IMR-90 (cell line): ENCODE data around the gene CTNNA2. TPM values are rescaled to one million over a fixed set of nuclear protein-coding genes. Genes with fewer than 3 reads are reported as not detected.
A peak's percentile ranks its signal among the peaks of the same experiment; 100 is the strongest.

Experiments used
- ATAC-seq: fragments of 200-7000 bp; cut with Tn5 transposase; 2 replicates; pipeline ENCODE4 v1.9.1; 2020; ENCODE audit warnings: low read depth, mild to moderate bottlenecking, moderate library complexity
- BruUV-seq: library from RNA; stranded (reverse); fragments of 400-500 nt; replicated peaks from 2 replicates; lab custom pipeline; 2021; lab: Mats Ljungman, UMichigan
- CTCF ChIA-PET: fragments of 300-600 bp; formaldehyde crosslinking; extraction: SDS; loops from one replicate; lab custom pipeline; 2021; ENCODE audit warnings: antibody characterized with exemption; lab: Yijun Ruan, JAX
- POLR2A ChIA-PET: fragments of 300-600 bp; sonication (Branson Sonifier 250); formaldehyde crosslinking; loops from one replicate; lab custom pipeline; 2022; ENCODE audit warnings: antibody characterized with exemption; ENCODE audit not compliant: unreplicated experiment; lab: Charles Lee
- DNase-seq: peaks from one replicate; pipeline ENCODE4 v3.0.0; 2013
- H2AFZ ChIP-seq: replicated peaks from 2 replicates; pipeline ENCODE3; 2013; ENCODE audit warnings: low read length, mild to moderate bottlenecking; ENCODE audit not compliant: poor library complexity
- H2AK5ac ChIP-seq: 2 replicates; pipeline ENCODE4 v1.6.1; 2013; ENCODE audit warnings: low read depth, low read length, inconsistent platforms
- H2AK9ac ChIP-seq: replicated peaks from 2 replicates; pipeline ENCODE3; 2013; ENCODE audit warnings: mild to moderate bottlenecking, low read depth, low read length, moderate library complexity; ENCODE audit not compliant: poor library complexity
- H2BK120ac ChIP-seq: 2 replicates; pipeline ENCODE4 v1.6.1; 2013; ENCODE audit warnings: low read depth, low read length, inconsistent platforms
- H2BK15ac ChIP-seq: 3 replicates; pipeline ENCODE4 v1.6.1; 2013; ENCODE audit warnings: low read depth, low read length, inconsistent platforms
- H2BK20ac ChIP-seq: 2 replicates; pipeline ENCODE4 v1.6.1; 2013; ENCODE audit warnings: low read depth, mild to moderate bottlenecking, inconsistent platforms, low read length, moderate library complexity
- H2BK5ac ChIP-seq: 2 replicates; pipeline ENCODE4 v1.6.1; 2013; ENCODE audit warnings: mild to moderate bottlenecking, low read depth, low read length, inconsistent platforms; ENCODE audit not compliant: poor library complexity, severe bottlenecking
- H3K14ac ChIP-seq: replicated peaks from 2 replicates; pipeline ENCODE4 v1.6.1; 2013; ENCODE audit warnings: low read depth, low read length, inconsistent platforms
- H3K18ac ChIP-seq: 2 replicates; pipeline ENCODE4 v1.6.1; 2013; ENCODE audit warnings: low read depth, low read length, control low read depth
- H3K23ac ChIP-seq: 2 replicates; pipeline ENCODE4 v1.6.1; 2013; ENCODE audit warnings: low read depth, low read length, inconsistent platforms
- H3K27ac ChIP-seq: 2 replicates; pipeline ENCODE4 v1.5.1; 2013; ENCODE audit warnings: mild to moderate bottlenecking, control low read depth, low read length; ENCODE audit not compliant: insufficient read depth
- H3K27me3 ChIP-seq: 2 replicates; pipeline ENCODE4 v1.6.1; 2013; ENCODE audit warnings: low read length; ENCODE audit not compliant: control insufficient read depth, insufficient read depth
- H3K36me3 ChIP-seq: 2 replicates; pipeline ENCODE4 v1.6.1; 2013; ENCODE audit warnings: low read length, mixed read lengths; ENCODE audit not compliant: control insufficient read depth, insufficient read depth
- H3K4ac ChIP-seq: 2 replicates; pipeline ENCODE4 v1.6.1; 2013; ENCODE audit warnings: low read depth, low read length, inconsistent platforms
- H3K4me1 ChIP-seq: 2 replicates; pipeline ENCODE4 v1.6.1; 2013; ENCODE audit warnings: low read length, mixed read lengths; ENCODE audit not compliant: control insufficient read depth, insufficient read depth
- H3K4me2 ChIP-seq: 2 replicates; pipeline ENCODE4 v1.6.1; 2013; ENCODE audit warnings: low read depth, mild to moderate bottlenecking, control low read depth, low read length, moderate library complexity
- H3K4me3 ChIP-seq: 2 replicates; pipeline ENCODE4 v1.5.1; 2013; ENCODE audit warnings: low read depth, mild to moderate bottlenecking, control low read depth, low read length, moderate library complexity; ENCODE audit not compliant: insufficient read depth
- H3K56ac ChIP-seq: 2 replicates; pipeline ENCODE4 v1.6.1; 2013; ENCODE audit warnings: low read length, inconsistent platforms; ENCODE audit not compliant: insufficient read depth; ENCODE audit errors: extremely low read depth
- H3K79me1 ChIP-seq, 2 experiments: 2 replicates each; pipeline ENCODE4 v1.6.1; 2013; ENCODE audit warnings: low read length in 2 of 2, inconsistent platforms in 1 of 2, low read depth in 1 of 2
- H3K9ac ChIP-seq: 2 replicates; pipeline ENCODE4 v1.6.1; 2013; ENCODE audit warnings: low read depth, low read length, control low read depth
- H3K9me1 ChIP-seq: 2 replicates; pipeline ENCODE4 v1.6.1; 2013; ENCODE audit warnings: low read length, inconsistent platforms; ENCODE audit not compliant: insufficient read depth
- H3K9me3 ChIP-seq: 2 replicates; pipeline ENCODE4 v1.6.1; 2013; ENCODE audit warnings: low read length; ENCODE audit not compliant: control insufficient read depth, insufficient read depth
- H4K20me1 ChIP-seq: 2 replicates; pipeline ENCODE4 v1.6.1; 2013; ENCODE audit warnings: low read length, inconsistent platforms; ENCODE audit not compliant: insufficient read depth
- H4K5ac ChIP-seq: 2 replicates; pipeline ENCODE4 v1.6.1; 2013; ENCODE audit warnings: mild to moderate bottlenecking, low read depth, low read length, control low read depth
- H4K8ac ChIP-seq, 2 experiments: 2 replicates each; pipeline ENCODE4 v1.6.1; 2013; ENCODE audit warnings: low read depth in 2 of 2, low read length in 2 of 2, control low read depth in 1 of 2, inconsistent platforms in 1 of 2
- H4K91ac ChIP-seq: 2 replicates; pipeline ENCODE4 v1.6.1; 2013; ENCODE audit warnings: low read depth, low read length, inconsistent platforms; ENCODE audit not compliant: insufficient read depth
- BHLHE40 ChIP-seq: fragments of 150-350 bp; IDR thresholded peaks from 2 replicates; pipeline ENCODE4 v1.6.1; 2016; ENCODE audit warnings: mild to moderate bottlenecking, low read depth, low read length
- WGBS, 2 experiments: methylation state at CpG; one replicate each; pipeline versions ENCODE4 v1.1.5 to v1.1.7; 2013; ENCODE audit warnings: missing lambda C conversion rate in 2 of 2; ENCODE audit not compliant: insufficient read length in 1 of 2; ENCODE audit errors: extremely low coverage in 2 of 2; 5-methylcytosine and 5-hydroxymethylcytosine counted together
- dilution Hi-C: fragments of 300-500 bp; cut with HindIII; formaldehyde crosslinking; loops from one replicate; pipeline ENCODE4 v1.14.3; 2018; ENCODE audit warnings: low sequenced_read_pairs; ENCODE audit not compliant: unreplicated experiment
- in situ Hi-C: fragments of 300-500 bp; cut with MboI; formaldehyde crosslinking; loops from 3 replicates; pipeline ENCODE4 v1.14.3; 2019; ENCODE audit warnings: low sequenced_read_pairs, inconsistent platforms, mixed read lengths
- intact Hi-C: fragments of 100-400 bp; cut with micrococcal nuclease; formaldehyde crosslinking; loops from 2 replicates; pipeline ENCODE4 v1.10.0; 2022
- polyA plus RNA-seq, 3 experiments: library from polyadenylated mRNA; depleted of rRNA; stranded (reverse); fragments of >200 nt; gene quantifications; 2 replicates each; pipeline ENCODE4 v1.2.3, GENCODE V29; 2012; ENCODE audit warnings: low replicate concordance in 1 of 3
- total RNA-seq: library from RNA; depleted of rRNA; stranded (reverse); fragments of >200 nt; gene quantifications from 2 replicates; pipeline ENCODE4 v1.2.3, GENCODE V29; 2012
- TF ChIP-seq, protein P1 (sequence below): fragments of 150-350 bp; IDR thresholded peaks from 2 replicates; pipeline ENCODE4 v1.6.1; 2017; ENCODE audit warnings: mild to moderate bottlenecking, antibody characterized with exemption, low read length, low read depth

Gene CTNNA2
- total and polyA plus RNA-seq, 2 of the 4 experiments (the other 2 are of a cell fraction), result not detected

DNA sequence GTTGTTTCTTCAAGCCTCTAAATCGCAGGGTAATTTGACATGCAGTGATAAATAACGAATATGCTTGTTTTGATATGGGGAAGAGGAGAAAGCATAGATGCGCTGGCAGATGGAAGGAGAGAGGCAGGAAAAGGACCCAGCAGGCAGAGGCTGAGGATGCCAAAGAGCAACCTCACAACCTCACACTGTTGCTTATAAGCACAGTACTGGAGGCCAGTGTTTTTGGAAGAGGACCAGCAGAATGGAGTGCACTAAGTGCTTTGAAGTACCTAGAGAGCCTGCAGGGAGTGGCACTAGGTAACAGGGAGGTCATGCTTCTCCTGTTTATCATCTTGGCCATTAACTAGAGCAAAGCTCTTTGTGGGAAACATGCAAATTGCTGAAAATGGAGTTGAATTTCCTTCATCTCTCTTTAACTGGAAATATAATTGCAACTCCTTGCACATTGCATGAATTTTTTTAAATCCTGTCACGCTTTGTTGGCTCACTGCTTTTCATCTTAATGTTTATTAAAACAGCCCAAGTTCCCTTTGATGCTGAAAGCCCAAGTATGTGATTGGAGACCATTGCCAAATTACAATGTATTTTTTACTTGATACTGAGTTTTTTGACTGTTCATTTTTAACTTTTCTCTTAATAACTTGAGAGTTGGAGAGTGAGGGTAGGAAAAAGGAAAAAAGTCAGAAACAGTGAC, 555.3 kb downstream of the CTNNA2 start:
- Histone ChIP-seq H3K36me3 (no peaks in the 10 kb centered on the region), H3K18ac (peak overlapping the region; percentile 89), H3K79me1 (no peaks in the 10 kb centered on the region), H3K9ac (peak overlapping the region; percentile 28; the same call in 1 of the 2 replicates), H3K4ac (peak overlapping the region; percentile 40; the same call in 1 of the 2 replicates), H2AK9ac (no peak overlapping the region), H4K20me1 (no peaks in the 10 kb centered on the region), H3K27me3 (no peaks in the 10 kb centered on the region), H3K56ac (peak overlapping the region; percentile 26; the same call in 1 of the 2 replicates), H3K9me3 (no peaks in the 10 kb centered on the region), H3K27ac (peak overlapping the region; percentile 72; the same call in 1 of the 2 replicates), H3K4me3 (no peak overlapping the region), H3K4me1 (peaks cover 12% of the 10 kb centered on the region), H3K4me2 (peak overlapping the region; percentile 81), H2BK20ac (peak overlapping the region; percentile 49), H4K8ac (peak overlapping the region; percentile 32 to 51; a peak in 3 of 4 replicates), H3K9me1 (0 out of 2 replicates have a peak, but pooled peaks cover 3% of the 10 kb centered on the region), H2BK15ac (peak overlapping the region; percentile 8; the same call in 1 of the 3 replicates), H2AK5ac (no peak overlapping the region), H4K91ac (peak overlapping the region; percentile 75), H2AFZ (peak overlapping the region; percentile 6), H2BK5ac (peak overlapping the region; percentile 89), H3K14ac (0 out of 2 replicates have a peak overlapping the region, but pooled peaks have one; percentile 1), H2BK120ac (peak overlapping the region; percentile 69), H3K23ac (no peak overlapping the region), H4K5ac (peak overlapping the region; percentile 91)
- BruUV-seq, result no TSS peak
- TF ChIP-seq BHLHE40, result peak; percentile 48; the same call in 1 of the 2 replicates
- TF ChIP-seq, protein P1, sequence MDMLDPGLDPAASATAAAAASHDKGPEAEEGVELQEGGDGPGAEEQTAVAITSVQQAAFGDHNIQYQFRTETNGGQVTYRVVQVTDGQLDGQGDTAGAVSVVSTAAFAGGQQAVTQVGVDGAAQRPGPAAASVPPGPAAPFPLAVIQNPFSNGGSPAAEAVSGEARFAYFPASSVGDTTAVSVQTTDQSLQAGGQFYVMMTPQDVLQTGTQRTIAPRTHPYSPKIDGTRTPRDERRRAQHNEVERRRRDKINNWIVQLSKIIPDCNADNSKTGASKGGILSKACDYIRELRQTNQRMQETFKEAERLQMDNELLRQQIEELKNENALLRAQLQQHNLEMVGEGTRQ, result no peak
- intact Hi-C loops, result no loop called here
- DNase-seq (peak; percentile 37), ATAC-seq (peak; percentile 71)
- no CpG with 5 or more reads among the region's 4 CpGs for WGBS, 2 experiments
- ChIA-PET POLR2A (no interaction called here), CTCF (no interaction called here)
- dilution Hi-C loops, result no loop called here
- in situ Hi-C loops, result loop anchor here (25.0 kb wide), 1 partner anchor 444 kb away; no protein-coding TSS in a partner anchor
